ENCODE data around the gene PNPLA2.

Gene PNPLA2

GRCh38 chr11:819129-819931 is 616 bp downstream of the PNPLA2 start:
- peak; percentile 89 for DNase-seq (ENCODE audit: low read depth)

- peak; percentile 83 for DNase-seq (ENCODE audit: low read depth)
These were observed 1.4 kb downstream of the PNPLA2 start for GRCh38 chr11:819943-820649.

DNA sequence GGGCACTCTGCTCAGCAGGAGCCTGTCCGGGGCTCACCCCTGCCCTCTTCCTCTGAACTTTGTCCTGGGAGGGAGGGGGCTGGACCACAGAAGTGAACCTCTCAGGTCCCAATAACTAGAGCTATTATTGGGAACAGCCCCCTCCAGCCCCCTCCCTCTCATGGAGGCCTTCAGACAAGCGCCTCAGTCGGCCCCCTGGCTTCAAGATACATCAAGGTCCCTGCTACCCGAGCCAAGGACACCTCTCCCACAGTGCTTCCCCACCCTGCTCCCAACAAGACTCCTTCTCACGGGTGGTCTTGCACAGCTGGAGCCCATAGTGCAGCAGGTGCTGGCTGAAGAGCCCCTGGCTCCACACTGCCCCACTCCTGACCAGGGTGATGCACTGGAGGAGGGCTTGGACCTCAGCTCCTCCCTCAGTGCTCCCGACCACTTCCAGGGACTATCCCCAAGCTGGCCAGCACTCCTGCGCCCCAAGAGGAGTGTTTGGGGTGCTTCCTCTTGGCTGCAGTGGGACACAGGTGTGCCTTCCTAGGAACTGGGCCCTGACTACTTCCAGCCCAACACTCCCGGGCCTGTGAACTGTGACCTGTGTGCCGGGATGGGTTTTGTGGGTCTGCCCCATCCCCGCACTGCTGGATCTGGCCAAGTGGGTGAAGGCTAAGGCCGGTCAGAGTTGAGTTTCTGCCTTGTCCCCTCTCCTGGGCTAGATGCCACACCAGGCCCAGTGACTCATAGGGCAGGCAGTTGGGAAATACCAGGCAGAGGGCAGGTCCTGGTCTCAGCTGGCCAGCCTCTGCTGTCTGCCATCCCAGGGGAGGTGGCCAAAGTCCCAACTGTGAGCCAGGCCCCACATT is 2.2 kb downstream of the PNPLA2 start:
- peak; percentile 83 for DNase-seq (ENCODE audit: low read depth)

- DNase-seq (ENCODE audit: low read depth): no peak
These were observed 3.0 kb downstream of the PNPLA2 start for GRCh38 chr11:821512-822371.

DNA sequence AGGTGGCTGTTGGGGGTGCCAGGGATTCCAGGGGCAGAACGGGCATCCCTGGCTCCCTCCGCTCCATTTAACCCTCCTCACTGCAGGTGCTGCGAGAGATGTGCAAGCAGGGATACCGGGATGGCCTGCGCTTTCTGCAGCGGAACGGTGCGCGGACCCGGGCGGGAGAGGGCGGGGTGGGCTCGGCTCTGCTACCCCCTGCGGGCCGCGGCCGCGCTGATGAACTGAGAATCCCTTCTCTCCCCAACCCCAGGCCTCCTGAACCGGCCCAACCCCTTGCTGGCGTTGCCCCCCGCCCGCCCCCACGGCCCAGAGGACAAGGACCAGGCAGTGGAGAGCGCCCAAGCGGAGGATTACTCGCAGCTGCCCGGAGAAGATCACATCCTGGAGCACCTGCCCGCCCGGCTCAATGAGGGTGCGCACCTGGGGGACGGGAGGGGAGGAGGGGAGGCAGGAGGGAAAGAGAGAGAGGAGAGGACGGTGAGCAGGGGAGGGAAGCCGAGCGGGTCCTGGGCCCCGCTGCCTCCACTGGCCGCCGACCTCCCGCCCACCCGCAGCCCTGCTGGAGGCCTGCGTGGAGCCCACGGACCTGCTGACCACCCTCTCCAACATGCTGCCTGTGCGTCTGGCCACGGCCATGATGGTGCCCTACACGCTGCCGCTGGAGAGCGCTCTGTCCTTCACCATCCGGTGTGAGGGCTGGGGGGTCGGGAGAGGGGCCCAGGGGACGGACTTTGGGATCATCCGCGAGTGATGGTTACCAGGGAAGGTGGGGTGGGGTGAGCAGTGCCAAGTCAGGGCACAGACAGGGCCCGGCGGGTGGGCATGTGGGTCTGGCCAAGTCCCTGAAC is 5.0 kb downstream of the PNPLA2 start:
- no peak for DNase-seq (ENCODE audit: low read depth)

DNA sequence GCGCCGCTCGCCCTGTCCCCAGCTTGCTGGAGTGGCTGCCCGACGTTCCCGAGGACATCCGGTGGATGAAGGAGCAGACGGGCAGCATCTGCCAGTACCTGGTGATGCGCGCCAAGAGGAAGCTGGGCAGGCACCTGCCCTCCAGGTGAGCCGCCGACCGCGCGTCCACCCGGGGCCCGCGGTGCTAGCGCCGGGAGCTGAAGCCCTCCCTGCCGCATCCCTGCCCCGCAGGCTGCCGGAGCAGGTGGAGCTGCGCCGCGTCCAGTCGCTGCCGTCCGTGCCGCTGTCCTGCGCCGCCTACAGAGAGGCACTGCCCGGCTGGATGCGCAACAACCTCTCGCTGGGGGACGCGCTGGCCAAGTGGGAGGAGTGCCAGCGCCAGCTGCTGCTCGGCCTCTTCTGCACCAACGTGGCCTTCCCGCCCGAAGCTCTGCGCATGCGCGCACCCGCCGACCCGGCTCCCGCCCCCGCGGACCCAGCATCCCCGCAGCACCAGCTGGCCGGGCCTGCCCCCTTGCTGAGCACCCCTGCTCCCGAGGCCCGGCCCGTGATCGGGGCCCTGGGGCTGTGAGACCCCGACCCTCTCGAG is 5.7 kb downstream of the PNPLA2 start:
- DNase-seq (ENCODE audit: low read depth): no peak

DNA sequence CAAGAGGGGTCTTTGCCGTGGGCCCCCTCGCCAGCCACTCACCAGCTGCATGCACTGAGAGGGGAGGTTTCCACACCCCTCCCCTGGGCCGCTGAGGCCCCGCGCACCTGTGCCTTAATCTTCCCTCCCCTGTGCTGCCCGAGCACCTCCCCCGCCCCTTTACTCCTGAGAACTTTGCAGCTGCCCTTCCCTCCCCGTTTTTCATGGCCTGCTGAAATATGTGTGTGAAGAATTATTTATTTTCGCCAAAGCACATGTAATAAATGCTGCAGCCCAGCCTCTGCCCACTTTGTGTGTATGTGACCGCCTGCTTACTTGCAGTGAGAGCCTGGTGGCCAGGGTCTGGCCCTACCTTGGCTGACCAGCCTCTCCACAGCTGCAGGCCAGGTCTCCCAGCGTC is 6.2 kb downstream of the PNPLA2 start:
- DNase-seq (ENCODE audit: low read depth): no peak

DNA sequence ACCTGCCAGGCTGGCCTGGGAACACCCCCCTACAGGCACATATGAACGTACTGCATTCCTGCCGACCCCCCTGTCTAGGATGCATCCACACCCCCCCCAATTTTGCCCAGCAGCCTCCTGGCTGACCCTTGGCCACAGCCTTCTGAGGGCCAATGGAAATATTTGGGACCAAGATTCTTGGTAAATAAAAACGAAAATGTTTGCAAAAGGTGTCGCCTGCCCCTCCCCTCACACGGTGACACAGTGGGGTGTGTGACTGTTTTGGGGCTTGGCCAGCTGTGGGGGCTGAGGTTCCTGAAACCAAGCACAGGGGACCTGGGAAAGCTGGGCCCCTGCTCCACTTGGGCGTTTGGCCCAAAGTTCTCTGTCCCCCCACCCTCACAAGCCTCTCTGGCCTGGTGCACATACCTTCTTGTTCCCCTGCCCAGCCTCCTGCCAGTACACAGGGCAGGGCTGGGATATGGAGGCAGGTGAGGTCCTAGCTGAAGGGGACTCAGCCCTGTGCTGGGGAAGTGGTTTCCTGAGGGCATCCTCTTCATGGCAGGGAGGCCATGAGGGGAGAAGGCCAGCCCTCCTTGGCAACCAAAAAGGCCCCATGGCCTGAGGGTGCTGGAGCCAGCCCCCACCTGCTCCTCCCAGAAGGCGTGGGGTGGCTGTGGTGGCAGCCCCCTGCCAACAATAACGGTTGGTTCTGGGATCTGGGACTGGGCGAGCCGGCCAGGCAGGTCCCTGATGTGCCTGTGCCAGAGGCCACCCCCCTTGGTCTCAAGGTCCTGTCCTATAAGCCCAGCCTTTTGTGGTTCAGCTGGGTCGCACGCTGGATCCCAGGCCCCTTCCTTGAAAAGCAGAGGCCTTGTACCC is 6.9 kb downstream of the PNPLA2 start:
- no peak for DNase-seq (ENCODE audit: low read depth)

GRCh38 chr11:826227-826621 is 7.5 kb downstream of the PNPLA2 start:
- DNase-seq (ENCODE audit: low read depth): no peak

GRCh38 chr11:826836-827145 is 8.1 kb downstream of the PNPLA2 start:
- no peak for DNase-seq (ENCODE audit: low read depth)

DNA sequence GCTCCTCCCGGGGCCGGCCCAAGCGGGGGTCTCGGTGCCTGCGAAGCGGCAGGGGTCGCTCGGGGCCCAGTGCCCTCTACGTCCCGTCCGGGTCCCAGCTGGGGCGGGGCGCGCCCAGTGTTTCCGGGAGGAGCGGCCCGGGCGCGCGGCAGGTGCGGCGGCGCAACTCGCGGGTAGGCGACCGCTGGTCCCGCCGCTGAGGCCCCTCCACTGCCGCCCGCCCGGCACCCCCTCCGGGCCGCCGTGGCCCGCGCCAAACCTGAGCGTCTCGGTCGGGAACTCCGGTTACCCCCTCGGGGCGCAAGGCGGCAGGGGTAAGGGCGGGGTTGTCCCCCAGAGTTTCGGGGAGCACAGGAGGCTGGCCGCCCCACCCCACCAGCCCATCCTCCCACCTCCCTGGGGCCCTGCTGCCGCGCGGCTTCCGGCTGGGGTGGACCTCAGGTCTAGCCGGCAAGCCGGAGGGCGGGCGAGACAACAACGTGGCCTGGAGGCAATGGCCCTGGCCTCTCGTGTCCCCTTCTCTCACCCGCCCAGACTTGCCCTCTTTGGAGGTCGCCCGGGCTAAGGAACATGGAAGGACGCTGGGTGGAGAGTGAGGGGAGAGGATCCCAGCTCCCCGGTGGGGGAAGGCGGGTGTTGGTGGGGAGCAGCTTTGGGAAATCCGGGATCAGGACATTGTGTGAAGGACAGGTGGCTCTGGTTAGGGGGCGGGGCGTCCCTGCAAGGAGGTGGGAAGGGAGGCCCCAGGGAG is 8.6 kb downstream of the PNPLA2 start:
- no peak for DNase-seq (ENCODE audit: low read depth)

DNA sequence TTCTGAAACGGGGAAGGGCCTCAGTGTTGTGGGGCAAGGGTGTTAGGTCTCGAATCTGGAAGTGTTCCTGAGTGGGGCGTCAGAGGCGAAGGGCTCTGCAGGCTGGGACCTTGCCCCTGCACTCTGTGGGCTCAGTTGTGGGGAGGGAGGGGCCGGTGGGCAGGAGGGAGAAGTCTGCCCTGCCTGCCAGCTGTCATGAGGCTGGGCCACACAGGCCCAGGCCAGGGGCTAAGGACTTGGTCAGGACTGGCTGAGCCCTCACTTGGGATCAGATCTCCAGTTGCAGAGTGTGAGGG is 9.1 kb downstream of the PNPLA2 start, which contains the start of gene CRACR2B:
Gene CRACR2B, plus strand, starts transcription at position 23 of the 296 bp plus-strand sequence. CDS start 689 bp downstream, outside the sequence.
- DNase-seq (ENCODE audit: low read depth): no peak

- no peak for DNase-seq (ENCODE audit: low read depth)
These were observed 9.9 kb downstream of the PNPLA2 start for GRCh38 chr11:828506-829175.

DNA sequence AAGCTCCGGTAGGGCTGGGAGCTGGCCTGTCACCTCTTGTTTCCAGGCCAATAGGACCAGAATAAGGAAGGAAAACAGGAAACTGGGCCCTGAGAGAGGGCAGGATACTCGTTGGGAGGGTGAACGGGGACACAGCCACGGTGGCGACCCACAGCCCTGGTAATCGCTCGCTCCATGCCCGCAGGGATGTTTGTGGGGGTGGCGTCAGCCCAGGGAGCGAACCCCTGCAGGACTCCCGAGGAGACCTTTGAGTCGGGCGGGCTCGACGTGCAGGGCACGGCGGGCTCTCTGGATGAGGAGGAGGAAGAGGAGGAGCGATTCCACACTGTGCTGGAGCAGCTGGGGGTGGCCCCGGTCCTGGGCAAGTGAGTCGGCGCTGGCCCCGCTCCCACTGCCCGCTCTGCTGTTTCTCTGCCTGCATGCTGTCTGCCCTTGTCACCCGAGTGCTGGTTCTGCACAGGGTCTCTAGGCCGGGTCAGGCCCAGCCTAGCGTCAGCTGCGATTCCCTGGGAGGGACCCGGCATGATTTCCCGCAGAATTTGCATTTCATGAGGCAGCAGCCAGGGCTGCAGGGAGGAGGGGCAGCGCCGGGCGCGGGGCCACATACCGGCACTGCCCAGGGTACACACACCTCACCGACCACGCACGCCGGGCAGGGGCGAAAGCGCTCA is 10.6 kb downstream of the PNPLA2 start:
- DNase-seq (ENCODE audit: low read depth): no peak

- no peak for DNase-seq (ENCODE audit: low read depth)
These were observed 11.2 kb downstream of the PNPLA2 start for GRCh38 chr11:829847-830294.

DNA sequence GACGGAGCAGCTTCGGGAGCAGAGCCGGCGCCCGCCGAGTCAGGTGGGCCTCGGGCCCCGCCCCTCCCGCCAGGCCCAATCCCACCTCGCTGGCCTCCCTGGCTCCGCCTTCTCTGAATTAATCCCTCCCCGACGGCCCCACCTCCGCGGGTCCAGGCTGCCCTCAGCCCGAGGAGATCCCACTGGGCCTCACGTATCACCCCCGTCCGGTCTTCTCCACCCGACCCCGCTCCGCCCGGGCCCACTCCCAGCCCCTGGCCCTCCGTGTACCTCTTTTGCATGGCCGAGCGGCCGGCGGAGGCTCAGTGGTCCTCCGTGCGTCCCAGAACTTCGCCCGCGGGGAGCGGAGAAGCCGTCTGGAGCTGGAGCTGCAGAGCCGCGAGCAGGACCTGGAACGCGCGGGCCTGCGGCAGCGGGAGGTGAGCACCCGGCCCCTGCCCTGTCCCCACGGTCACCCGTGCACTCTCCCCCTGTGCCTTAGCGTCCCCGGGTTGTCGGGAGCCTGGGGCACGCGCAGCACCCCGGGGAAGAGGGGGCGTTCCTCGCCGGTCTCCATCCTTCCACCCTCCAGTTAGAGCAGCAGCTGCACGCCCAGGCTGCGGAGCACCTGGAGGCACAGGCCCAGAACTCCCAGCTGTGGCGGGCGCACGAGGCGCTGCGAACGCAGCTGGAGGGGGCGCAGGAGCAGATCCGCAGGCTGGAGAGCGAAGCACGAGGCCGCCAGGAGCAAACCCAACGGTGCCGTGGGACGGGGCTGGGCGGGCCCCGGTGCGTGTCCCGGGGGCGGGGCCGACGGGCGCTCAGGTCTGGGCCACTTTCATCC is 11.8 kb downstream of the PNPLA2 start:
- DNase-seq (ENCODE audit: low read depth): peak; percentile 74
